ENCODE data around the gene ZBTB25.

Gene ZBTB25

GRCh38 chr14:64410084-64410774, 93.4 kb downstream of the ZBTB25 start:
- Mint-ChIP-seq H3K4me1 (no peaks in the 10 kb centered on the region), H3K27me3 (no peaks in the 10 kb centered on the region), H3K27ac (no peak overlapping the region), H3K9me3 (no peaks in the 10 kb centered on the region), H3K4me3 (no peak overlapping the region), H3K36me3 (peaks cover 13% of the 10 kb centered on the region)

- no peak overlapping the region for H3K4me3 Mint-ChIP-seq
- peaks cover 14% of the 10 kb centered on the region for H3K36me3 Mint-ChIP-seq
- no peaks in the 10 kb centered on the region for H3K4me1 Mint-ChIP-seq
- H3K27me3 Mint-ChIP-seq, result no peaks in the 10 kb centered on the region
- no peaks in the 10 kb centered on the region for H3K9me3 Mint-ChIP-seq
- no peak overlapping the region for H3K27ac Mint-ChIP-seq
Measured at GRCh38 chr14:64409126-64409920, 94.3 kb downstream of the ZBTB25 start.

- peaks cover 21% of the 10 kb centered on the region for H3K36me3 Mint-ChIP-seq
- H3K9me3 Mint-ChIP-seq, result no peaks in the 10 kb centered on the region
- no peak overlapping the region for H3K27ac Mint-ChIP-seq
- H3K4me3 Mint-ChIP-seq, result no peak overlapping the region
- H3K4me1 Mint-ChIP-seq, result no peaks in the 10 kb centered on the region
- H3K27me3 Mint-ChIP-seq, result no peaks in the 10 kb centered on the region
Measured at GRCh38 chr14:64407329-64407728, 96.3 kb downstream of the ZBTB25 start.

GRCh38 chr14:64405295-64405694, 98.3 kb downstream of the ZBTB25 start:
- peaks cover 4% of the 10 kb centered on the region for H3K4me1 Mint-ChIP-seq
- no peak overlapping the region for H3K27ac Mint-ChIP-seq
- no peak overlapping the region for H3K4me3 Mint-ChIP-seq
- no peaks in the 10 kb centered on the region for H3K27me3 Mint-ChIP-seq
- peaks cover 18% of the 10 kb centered on the region for H3K36me3 Mint-ChIP-seq
- H3K9me3 Mint-ChIP-seq, result no peaks in the 10 kb centered on the region

- no peaks in the 10 kb centered on the region for H3K9me3 Mint-ChIP-seq
- peaks cover 4% of the 10 kb centered on the region for H3K4me1 Mint-ChIP-seq
- H3K4me3 Mint-ChIP-seq, result no peak overlapping the region
- H3K27ac Mint-ChIP-seq, result no peak overlapping the region
- peaks cover 18% of the 10 kb centered on the region for H3K36me3 Mint-ChIP-seq
- H3K27me3 Mint-ChIP-seq, result no peaks in the 10 kb centered on the region
Measured at GRCh38 chr14:64401949-64402348, 101.7 kb downstream of the ZBTB25 start.

- Mint-ChIP-seq H3K4me3 (no peak overlapping the region), H3K27ac (no peak overlapping the region), H3K36me3 (peaks cover 18% of the 10 kb centered on the region), H3K4me1 (peaks cover 4% of the 10 kb centered on the region), H3K27me3 (no peaks in the 10 kb centered on the region), H3K9me3 (no peaks in the 10 kb centered on the region)
Measured at GRCh38 chr14:64400829-64401459, 102.7 kb downstream of the ZBTB25 start.
